Transverse colon (tissue), 3 donors: ENCODE measurements around the gene PRKCZ.

ENCODE experiments used
- CTCF ChIP-seq, 5 experiments: fragments of 200-600 bp in 3 of 5; fragments of 450-650 bp in 2 of 5; sonication (generic) in 3 of 5; IDR thresholded peaks; 1 replicate in 2 of 5; 2 replicates in 3 of 5; pipeline ENCODE4 v1.5.1; 2016 to 2017; ENCODE audit warnings: antibody characterized with exemption in 5 of 5, inconsistent platforms in 3 of 5, mild to moderate bottlenecking in 2 of 5, moderate library complexity in 1 of 5
- POLR2A ChIP-seq: fragments of 450-650 bp; IDR thresholded peaks from one replicate; pipeline ENCODE4 v1.6.1; 2016; ENCODE audit warnings: antibody characterized with exemption, mild to moderate bottlenecking, moderate library complexity

DNA sequence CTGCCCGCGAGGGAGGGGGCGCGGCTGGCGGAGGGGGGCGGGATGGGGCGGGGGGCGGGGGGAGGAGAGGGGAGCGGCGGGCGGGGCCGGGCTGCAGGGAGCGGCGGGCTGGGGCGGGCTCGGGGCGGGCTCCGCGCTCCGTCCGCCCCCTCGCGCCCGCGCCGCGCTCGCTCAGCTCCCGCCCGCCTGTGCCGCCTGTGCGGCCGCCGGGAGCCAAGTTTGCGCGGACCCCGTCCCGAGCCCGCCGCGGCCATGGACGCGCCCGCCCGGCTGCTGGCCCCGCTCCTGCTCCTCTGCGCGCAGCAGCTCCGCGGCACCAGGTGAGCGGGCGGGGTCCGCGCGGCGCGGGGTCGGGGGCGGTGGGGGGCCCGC lies 31.1 kb upstream of the PRKCZ start, which contains the start of gene GABRD:
- TF ChIP-seq POLR2A: no peak
- TF ChIP-seq CTCF (IDR thresholded peaks at IDR 0.05): no peak
